Activated naive CD4-positive, alpha-beta T cell treated with Interleukin-2 at 50 U/mL for 16 hours (primary cell): ENCODE data around the gene SPRY2.
A peak's percentile ranks its signal among the peaks of the same experiment; 100 is the strongest.
"Not testable (repeated sequence)": the region's sequence is repeated elsewhere in the genome, so short reads cannot be mapped to it uniquely, and the experiment has no call there.

Experiments
- DNase-seq: peaks from one replicate; pipeline ENCODE4 v3.0.0-alpha.2; 2020

The SPRY2 gene, protein sequence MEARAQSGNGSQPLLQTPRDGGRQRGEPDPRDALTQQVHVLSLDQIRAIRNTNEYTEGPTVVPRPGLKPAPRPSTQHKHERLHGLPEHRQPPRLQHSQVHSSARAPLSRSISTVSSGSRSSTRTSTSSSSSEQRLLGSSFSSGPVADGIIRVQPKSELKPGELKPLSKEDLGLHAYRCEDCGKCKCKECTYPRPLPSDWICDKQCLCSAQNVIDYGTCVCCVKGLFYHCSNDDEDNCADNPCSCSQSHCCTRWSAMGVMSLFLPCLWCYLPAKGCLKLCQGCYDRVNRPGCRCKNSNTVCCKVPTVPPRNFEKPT

DNA sequence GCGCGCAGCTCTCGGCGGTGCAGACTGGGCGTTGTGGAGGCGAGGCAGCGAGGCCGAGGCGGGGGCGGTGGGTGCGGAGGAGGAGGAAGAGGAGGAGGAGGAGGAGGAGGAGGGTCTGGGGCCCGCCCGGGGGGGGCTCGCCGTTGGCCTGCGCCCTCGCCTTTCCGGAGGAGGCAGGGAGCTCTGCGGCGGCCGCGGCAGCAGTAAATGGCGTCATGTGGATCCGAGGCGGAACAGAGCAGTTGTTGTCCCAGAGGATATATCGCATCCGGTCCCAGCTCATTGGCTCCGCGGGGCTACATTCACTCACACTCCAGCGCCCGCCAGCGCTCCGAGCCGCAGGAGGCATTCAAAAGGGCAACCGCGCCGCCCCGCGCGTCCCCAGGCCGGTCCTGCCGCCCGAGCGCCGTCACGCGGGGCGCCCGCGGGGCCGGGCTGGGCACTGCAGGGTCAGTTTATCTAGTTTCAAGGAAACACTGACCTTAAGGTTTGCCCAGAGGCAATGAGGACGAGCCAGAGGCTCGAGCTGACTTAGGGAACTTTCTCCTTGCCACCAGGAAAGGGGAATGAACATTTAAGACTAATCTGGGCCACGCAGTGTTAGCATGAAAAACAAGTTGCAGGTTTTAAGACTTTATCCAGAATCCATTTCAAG lies at the start of gene SPRY2:
SPRY2 (minus strand) TSS at position 26 of the 655 bp plus-strand sequence. CDS start 3,421 bp downstream, outside the sequence.
- DNase-seq = peak; percentile 7

- no peak for DNase-seq
Measured at GRCh38 chr13:80390338-80390737, 49.4 kb upstream of the SPRY2 start.

DNA sequence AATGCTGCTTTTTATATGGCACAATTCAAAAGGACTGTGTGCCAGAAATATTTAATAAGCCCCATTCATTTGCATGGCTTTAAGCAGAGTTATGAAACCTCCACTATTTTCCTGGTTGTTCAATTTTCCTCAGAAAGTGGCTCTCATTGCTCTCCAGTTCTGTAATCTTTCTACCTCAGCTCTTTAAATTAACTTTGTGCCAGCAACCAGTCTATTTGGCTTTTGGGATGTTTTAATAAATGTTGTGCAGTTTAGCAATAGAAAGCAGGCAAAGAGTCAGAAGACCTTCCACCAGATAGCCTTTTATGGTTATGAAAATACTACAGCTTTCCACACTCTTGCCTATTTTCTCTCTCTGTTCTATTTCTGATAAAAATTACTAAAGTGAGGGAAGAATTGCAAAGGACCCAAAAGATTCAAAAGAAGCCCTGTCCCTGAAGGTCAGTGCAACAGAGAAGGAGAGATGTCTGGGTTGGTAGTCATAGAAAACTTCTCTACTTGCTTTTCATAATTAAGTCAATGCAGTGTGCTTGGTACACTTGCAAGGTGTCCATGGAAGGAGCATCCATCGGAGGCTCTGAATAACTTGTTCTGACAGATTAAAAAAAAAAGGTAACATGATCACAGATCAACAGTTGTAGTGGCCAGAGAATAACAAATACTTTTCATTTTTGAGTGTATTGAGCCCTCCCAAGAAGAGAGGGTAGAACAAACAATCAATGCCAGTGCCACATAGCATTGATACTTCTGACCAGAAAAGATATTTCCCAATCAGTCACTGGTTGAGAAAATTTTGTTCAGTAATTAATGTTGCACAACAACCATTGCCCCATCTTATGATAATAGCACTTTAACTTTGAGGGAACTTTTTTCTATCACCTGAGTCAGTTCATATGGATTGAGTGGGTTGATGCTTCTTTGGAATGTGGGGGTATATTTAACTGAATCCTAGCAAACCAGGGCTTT lies 48.4 kb upstream of the SPRY2 start:
- DNase-seq = no peak

GRCh38 chr13:80388506-80388905 lies 47.6 kb upstream of the SPRY2 start:
- no peak for DNase-seq

DNA sequence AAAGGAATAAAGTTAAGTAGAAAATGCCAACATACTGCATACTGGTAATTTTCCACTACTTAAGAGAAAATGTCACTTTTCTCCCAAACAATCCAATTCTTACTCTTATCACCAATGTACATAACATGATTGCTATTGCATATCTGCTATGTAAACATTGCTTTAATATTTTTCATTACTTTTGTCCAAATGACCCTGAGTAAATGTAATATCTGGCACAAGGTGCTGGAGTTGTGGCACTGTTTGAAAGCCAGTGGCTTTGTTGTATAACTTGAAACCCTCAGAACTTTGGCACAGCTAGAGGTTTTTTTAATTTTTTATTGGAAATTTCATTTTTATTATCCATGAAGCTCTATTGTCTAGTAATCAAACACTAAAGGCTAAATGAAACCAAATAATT lies 45.7 kb upstream of the SPRY2 start:
- DNase-seq = no peak

DNA sequence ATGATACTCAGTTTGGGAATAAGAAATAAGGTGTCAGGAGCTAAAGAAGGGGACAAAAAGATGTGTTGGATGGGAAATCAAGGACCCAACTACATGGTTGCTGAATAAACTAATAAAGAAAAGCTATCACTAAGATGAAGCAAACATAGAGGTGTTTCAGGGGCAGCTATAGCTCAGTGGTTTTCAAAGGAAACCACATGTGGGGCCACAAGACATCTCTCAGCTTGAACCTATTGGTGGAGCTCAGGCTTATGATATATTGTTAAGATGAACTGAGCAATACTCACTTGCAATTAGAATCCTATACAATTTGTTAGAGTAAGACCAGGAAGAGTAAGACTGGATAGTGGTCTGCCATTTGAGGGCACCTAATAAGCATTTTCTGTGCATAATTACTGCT lies 45.1 kb upstream of the SPRY2 start:
- DNase-seq = no peak

- no peak for DNase-seq
Measured at GRCh38 chr13:80382576-80382975, 41.6 kb upstream of the SPRY2 start.

DNA sequence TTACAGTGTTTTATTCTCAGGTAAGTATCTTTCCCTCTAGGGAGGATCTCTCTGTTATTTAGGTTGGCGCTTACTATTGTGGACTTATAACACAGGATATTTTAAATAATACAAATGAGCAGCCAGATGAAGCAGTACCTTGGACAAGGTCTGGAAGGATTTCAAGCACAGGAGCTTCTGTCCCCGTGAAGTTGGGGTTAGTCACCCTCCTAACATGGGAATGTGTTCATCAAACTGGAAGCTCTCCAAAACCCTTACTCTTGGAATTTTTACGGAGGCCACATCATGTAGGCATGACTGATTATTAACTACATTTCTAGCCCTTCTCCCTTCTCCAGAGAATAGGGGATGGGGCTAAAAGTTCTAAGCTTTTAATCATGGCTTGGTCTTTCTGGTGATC lies 38.3 kb upstream of the SPRY2 start:
- DNase-seq = no peak

- no peak for DNase-seq
Measured at GRCh38 chr13:80376554-80376953, 35.6 kb upstream of the SPRY2 start.

- no peak for DNase-seq
Measured at GRCh38 chr13:80374901-80375300, 34.0 kb upstream of the SPRY2 start.

DNA sequence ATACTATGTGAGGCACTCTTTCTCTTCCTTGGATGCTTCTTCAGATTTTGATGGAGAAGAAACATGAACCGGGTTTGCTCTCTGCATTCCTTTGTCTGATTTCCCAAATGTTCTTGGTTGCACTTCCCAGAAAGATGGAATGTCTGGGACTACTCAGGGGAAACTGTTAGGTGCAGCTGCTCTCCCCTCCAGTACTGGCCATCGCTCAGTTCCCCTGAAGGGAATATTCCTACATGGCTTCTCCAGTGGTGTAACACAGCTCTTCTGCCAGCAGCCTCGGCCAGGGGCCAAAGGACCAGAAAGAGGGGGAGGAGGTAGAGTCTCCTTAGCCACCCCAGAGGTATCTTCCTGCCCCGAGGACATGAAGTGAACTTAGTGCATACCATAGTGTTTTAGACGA lies 33.5 kb upstream of the SPRY2 start:
- DNase-seq = no peak

- no peak for DNase-seq
Measured at GRCh38 chr13:80371840-80372509, 31.0 kb upstream of the SPRY2 start.

- no peak for DNase-seq
Measured at GRCh38 chr13:80367473-80367872, 26.5 kb upstream of the SPRY2 start.

- no peak for DNase-seq
Measured at GRCh38 chr13:80363890-80364503, 23.1 kb upstream of the SPRY2 start.

GRCh38 chr13:80362481-80362880 lies 21.6 kb upstream of the SPRY2 start:
- DNase-seq = no peak

GRCh38 chr13:80361883-80362327 lies 21.0 kb upstream of the SPRY2 start:
- no peak for DNase-seq

- no peak for DNase-seq
Measured at GRCh38 chr13:80361298-80361697, 20.4 kb upstream of the SPRY2 start.

GRCh38 chr13:80360453-80360800 lies 19.5 kb upstream of the SPRY2 start:
- no peak for DNase-seq

GRCh38 chr13:80359778-80360452 lies 19.0 kb upstream of the SPRY2 start:
- DNase-seq = no peak

- no peak for DNase-seq
Measured at GRCh38 chr13:80359414-80359777, 18.5 kb upstream of the SPRY2 start.

DNA sequence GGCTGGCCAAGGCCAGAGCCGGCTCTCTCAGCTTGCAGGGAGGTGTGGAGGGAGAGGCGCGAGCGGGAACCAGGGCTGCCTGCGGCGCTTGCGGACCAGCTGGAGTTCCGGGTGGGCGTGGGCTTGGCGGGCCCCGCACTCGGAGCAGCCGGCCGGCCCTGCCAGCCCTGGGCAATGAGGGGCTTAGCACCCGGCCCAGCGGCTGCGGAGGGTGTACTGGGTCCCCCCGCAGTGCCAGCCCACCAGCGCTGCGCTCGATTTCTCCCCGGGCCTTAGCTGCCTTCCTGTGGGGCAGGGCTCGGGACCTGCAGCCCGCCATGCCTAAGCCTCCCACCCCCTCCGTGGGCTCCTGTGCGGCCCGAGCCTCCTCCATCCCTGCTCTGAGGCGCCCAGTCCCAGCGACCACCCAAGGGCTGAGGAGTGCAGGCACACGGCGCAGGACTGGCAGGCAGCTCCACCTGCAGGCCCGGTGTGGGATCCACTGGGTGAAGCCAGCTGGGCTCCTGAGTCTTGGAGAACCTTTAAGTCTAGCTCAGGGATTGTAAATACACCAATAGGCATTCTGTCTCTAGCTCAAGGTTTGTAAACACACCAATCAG lies 14.7 kb upstream of the SPRY2 start:
- not testable (repeated sequence) for DNase-seq

DNA sequence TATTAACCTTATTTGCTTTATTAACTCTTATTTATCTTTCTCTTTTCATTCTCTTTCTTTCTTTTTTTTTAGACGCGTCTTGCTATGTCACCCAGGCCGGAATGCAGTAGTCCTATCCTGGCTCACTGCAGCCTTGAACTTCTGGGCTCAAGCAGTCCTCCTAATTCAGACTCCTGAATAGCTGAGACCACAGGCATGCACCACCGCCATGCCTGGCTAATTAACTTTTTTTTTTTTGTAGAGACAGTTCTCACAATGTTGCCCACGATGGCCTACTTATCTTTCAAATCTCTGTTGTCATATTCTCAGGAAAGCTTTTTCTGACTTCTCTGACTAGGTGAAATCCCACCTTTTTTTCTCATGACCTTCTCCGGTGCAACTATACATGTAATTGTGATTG lies 7.8 kb upstream of the SPRY2 start:
- no peak for DNase-seq
